ENCODE results near the gene SLC19A3.

- TF ChIP-seq CTCF (conservative IDR thresholded peaks at IDR 0.05; ENCODE audit: low read depth in 2 of 2) (no peak), REST (IDR thresholded peaks at IDR 0.05; ENCODE audit: unreplicated experiment) (no peak), POLR2AphosphoS5 (IDR thresholded peaks at IDR 0.05; ENCODE audit: low read depth) (no peak), EZH2phosphoT487 (IDR thresholded peaks at IDR 0.05; ENCODE audit: unreplicated experiment) (no peak), CREB1 (CRISPR knock-in tag; IDR thresholded peaks at IDR 0.05; ENCODE audit: low read depth) (no peak)
Measured at GRCh38 chr2:227716501-227716900, 1.3 kb downstream of the SLC19A3 start.
